LNCaP clone FGC (cell line): Measurements from ENCODE around the gene OPCML.

Experiments
- DNase-seq: peaks from one replicate; pipeline ENCODE4 v3.0.0-alpha.2; 2011; ENCODE audit warnings: low read depth
- H3K4me3 ChIP-seq: 2 replicates; pipeline ENCODE4 v1.5.1; 2011; ENCODE audit warnings: mild to moderate bottlenecking, low read depth, low read length, control low read depth
- TF ChIP-seq, protein P1 (sequence below): IDR thresholded peaks from 2 replicates; pipeline ENCODE4 v1.5.1; 2012; ENCODE audit warnings: mild to moderate bottlenecking; ENCODE audit not compliant: control insufficient read depth, insufficient read depth; ENCODE audit errors: extremely low read depth

OPCML gene

DNA sequence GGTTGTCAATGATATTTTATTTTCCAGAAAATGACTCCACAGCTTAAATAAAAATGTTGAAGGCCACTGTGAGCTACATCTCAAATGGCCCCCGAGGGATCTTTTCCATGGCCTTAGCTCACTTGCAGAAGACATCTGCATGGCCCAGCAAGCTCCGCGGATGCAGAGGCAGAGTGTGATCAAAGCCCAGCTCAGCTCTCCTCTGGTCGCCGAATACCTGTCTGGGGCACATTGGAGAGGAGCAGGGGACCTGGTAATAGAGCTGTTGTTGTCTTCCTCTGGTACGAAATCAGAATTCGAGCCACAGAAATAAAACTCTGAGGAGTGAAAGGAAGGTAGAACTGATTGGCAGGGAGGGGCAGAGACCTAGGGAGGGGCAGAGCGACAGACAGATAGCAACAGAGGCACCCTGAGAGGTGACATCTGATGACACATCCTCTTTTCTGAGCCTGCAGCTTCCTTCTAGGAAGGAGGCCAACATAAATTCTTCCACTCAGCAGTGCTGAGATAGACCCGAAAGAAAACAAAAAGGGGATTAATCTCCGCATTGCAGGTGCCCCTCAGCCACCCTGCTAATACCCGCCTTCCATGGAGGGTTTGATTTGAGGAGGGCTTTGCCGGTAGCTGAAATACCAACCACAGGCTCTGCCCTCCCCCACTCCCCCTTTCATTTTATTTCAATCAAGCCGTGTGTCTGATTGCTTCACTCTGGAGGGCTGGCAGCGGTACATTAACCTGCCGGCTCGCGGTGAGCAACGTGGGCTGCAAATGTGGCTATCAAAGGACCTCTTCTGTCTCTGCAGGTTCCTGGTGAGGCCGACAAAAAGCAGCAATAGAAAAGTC is 759.4 kb downstream of the OPCML start:
- TF ChIP-seq, protein P1, sequence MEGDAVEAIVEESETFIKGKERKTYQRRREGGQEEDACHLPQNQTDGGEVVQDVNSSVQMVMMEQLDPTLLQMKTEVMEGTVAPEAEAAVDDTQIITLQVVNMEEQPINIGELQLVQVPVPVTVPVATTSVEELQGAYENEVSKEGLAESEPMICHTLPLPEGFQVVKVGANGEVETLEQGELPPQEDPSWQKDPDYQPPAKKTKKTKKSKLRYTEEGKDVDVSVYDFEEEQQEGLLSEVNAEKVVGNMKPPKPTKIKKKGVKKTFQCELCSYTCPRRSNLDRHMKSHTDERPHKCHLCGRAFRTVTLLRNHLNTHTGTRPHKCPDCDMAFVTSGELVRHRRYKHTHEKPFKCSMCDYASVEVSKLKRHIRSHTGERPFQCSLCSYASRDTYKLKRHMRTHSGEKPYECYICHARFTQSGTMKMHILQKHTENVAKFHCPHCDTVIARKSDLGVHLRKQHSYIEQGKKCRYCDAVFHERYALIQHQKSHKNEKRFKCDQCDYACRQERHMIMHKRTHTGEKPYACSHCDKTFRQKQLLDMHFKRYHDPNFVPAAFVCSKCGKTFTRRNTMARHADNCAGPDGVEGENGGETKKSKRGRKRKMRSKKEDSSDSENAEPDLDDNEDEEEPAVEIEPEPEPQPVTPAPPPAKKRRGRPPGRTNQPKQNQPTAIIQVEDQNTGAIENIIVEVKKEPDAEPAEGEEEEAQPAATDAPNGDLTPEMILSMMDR = no peak

DNA sequence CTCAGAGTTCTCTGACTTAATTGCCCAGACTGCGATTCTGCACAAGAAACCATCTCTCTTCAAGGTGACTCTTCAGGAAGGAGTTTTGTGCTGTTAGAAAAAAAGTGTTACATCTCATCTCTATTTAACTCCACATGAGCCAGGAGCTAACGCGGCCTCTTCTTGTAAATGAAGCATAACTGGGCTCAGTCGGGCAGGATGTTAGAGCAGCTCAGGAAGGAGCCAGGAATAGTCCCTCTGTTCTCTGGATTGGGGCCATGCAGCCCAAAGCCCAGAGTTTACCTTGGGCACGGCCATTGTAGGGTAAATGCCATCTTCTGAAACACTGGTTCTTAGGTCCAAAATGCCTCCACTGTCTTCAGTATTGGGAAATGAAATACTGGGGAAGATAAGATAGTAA is 760.6 kb downstream of the OPCML start:
- TF ChIP-seq, protein P1 = no peak
- no peak for DNase-seq
- no peak overlapping the region for H3K4me3 ChIP-seq

More for the DNA sequence above, 759.4 kb downstream of the OPCML start:
- H3K4me3 ChIP-seq = no peak overlapping the region
- DNase-seq = no peak

DNA sequence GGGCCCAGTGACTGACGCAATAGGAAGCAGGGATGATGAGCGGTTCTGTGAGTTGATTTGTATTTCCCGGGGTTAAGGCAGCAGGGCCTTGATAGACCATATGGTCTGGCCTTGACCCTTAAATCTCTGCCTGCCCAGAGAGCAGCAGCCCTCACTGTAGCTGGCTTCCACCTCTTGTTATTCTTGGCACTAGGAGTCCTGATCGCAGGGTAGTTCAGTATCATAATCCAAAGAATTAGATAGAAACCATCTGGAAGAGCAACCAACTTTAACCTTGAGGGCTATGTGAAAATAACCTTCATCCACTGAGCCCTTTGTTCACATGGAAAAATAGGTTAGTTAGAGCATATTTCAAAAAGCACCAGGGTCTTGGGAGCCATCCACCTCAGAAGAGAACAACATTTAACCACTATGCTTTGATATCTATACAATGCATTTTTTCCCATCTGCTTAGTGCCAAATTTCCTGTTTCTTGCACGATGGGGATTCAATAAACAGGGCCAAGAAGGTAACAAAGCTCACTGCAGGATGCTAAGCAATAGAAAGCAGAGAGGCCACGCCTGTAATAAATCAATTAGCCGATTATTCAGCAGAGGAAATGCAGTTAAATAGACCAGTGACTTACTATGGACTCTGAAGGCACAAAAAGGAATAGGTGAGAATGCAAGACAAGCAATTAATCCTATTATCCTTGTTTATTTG is 761.3 kb downstream of the OPCML start:
- TF ChIP-seq, protein P1 = no peak
- no peak overlapping the region for H3K4me3 ChIP-seq
- DNase-seq = no peak

DNA sequence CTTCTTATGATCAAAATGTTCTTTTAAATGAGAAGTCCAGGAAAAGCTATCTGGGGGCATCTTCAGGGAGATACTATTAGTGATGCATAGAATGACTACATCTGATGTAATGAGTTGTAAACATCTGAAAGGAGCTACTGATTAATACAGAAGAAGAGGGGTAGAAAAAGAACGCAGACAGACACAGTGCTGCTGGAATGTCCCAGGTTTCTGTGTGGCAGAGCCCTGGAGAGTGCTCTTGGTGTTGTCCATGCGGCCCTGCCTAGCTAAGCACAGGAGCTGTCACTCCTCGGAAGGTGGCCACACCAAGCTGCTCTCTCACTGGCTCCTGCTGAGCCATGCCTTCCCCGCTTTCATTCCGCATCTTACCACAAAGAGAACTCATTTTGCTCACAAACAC is 768.8 kb downstream of the OPCML start:
- H3K4me3 ChIP-seq = no peak overlapping the region
- TF ChIP-seq, protein P1 = no peak
- DNase-seq = no peak

DNA sequence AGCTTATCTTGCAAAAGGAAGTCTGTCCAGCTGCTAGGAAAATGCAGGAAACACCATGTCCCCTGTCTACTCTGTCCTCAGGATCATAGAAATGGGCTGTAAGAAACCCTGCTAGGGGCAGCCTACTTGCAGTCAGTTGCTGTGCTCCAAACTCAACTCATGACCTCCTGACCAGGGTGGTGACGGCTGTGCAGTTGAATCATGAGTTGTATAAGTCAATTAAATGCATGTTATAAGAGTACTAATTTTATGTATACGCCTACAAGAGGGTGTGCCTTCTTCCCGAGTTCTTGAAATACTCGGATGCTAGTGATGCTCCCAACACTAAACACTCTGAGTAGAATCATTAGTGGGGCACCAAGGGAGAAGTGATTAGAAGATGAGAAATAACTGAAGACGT is 776.4 kb downstream of the OPCML start:
- TF ChIP-seq, protein P1 = no peak
- DNase-seq = no peak

DNA sequence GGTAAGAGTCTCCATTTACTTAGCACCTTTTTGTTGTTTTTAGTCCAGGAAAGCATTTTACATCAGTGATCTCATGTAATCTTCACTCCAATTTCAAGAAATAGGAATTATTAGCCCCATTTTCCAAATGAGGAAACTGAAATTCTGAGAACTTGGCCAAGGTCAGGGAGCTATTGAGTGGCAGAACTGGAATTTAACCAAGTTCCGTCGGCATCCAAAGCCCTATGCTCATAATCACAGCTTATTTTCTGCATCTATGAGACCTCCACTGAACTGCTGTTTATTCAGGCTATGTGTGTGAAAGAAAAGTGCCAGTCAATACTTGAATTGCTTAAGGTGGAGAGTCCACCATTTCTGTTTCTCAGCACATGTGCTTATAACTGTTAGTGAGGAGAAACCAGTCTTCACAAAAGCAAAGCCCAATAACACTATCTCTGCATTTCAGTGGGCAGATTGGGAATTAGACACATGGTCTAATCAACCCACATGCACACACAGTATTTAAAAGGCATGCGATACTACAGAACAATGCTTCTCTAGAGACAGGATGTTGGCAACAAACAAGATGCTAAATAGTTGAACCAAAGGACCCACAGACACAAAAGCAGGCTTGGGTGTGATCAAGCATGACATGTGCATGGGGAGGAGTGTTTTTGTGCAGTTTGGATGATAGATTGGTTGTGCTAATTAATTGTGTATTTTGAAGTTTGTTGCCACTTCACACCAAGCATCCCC is 780.6 kb downstream of the OPCML start:
- DNase-seq = no peak
- H3K4me3 ChIP-seq = no peak overlapping the region
- TF ChIP-seq, protein P1 = no peak

More for the DNA sequence above, 776.4 kb downstream of the OPCML start:
- no peak overlapping the region for H3K4me3 ChIP-seq
